GM11168 (cell line): Measurements from ENCODE around the gene RBFOX1.

Source experiments
- in situ Hi-C: fragments of 300-500 bp; cut with MboI; formaldehyde crosslinking; loops from one replicate; pipeline ENCODE4 v1.12.0; 2022; ENCODE audit warnings: low sequenced_read_pairs; ENCODE audit not compliant: unreplicated experiment

The RBFOX1 gene

DNA sequence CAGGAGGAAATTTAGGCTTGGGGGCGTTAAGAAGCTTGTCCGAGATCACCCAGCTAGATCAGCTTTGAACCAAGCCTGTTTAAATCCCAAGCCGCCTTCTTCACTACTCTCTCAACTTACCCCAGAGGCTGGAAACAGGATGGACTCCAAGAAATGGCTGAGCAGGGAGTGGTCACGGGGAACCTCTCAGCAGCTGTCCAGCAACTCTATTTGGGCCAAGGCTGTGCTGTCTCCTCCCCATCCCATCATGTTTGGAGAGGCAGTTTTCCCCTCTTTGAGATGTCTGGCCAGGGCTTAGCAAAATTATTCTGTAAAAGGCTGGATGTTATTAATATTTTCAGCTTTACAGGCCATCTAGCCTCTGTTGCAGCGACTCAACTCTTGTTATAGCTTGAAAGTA lies 305.7 kb downstream of the RBFOX1 start:
- in situ Hi-C loops = no loop called here

DNA sequence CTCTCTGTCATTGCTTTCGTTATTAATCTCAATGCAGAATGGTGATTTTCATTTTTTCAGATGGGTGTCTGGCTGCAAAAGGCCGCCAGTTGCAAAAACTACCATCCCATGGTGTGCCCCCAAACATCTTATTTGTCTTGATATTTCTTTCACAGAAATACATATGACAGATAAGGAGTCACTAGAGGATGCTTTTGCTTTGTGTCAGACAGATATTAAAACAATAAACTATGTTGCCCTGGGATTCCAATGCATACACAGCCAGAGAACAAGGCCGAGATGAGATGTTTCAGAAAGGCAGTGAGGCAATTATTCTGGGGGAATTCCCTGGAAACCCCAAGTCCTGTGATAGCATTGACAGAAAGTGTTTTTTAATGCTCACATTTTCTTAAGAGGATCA lies 307.7 kb downstream of the RBFOX1 start:
- in situ Hi-C loops = no loop called here

DNA sequence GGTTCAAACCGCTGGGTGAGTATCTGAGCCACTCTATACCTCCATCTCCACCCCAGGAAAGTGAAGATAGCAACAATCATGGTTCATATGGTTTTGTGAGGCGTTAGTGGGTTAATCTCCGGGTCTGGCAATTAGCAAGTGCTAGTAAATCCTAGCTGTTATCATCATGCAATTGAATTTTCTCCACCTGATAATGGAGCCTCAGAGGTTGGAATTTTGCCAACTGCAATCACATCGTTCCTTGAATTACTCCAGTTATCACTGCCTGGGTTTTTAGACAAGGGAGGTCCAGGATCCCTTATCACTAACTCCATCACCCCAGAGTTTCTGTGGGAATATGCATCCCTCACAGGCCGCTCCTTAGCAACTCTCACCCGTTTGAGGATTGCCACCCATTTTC lies 311.5 kb downstream of the RBFOX1 start:
- in situ Hi-C loops = no loop called here

DNA sequence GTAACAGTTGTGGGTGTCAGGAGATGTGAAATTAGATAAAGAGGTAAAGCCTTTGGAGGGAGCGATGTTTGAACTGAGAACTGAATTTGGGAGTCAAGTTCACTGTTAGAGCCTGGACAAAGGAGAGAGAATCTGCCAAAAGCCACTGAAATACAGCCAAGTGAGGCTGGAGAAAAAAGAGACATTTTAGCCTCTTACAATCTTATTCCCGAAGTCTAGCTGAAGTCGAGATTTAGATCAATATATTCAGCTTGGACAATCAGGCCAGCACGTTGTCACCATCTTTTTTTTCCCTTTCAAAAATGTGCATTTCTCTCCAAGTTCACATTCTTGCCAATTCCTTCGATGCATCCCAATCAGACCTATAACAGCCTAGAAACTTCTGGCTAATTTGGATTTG lies 312.2 kb downstream of the RBFOX1 start:
- in situ Hi-C loops = no loop called here

DNA sequence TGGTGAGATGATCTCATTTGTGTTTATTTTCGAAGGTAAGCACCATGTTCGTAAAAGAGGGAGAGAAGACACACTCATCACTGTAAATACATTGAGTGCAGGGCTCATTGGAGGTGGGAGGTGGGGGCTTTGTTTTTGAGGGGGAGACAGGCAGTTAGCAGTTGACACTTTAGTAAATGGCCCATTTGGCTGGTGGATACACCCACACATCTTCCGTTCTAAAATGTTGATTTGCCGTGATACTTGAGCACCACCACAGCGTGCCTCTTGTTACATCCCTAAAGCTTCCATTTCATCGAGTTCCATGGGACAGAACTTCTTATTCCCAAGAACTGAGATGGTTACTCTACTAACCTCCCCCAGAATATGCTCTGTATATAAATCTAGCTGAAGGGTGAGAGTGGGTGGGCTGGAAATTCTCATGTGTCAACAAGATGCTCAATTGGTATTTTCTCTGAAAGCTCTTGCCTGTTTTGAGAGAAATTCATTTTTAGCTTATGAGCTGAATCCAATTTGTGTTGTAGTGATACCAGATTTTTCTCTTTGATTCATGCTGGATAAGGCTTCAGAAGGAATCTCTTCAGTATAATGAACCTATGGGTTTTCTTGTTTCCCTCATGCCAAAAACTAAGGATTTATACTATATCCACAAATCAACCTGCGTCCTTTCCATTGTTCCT lies 314.3 kb downstream of the RBFOX1 start:
- in situ Hi-C loops = no loop called here

DNA sequence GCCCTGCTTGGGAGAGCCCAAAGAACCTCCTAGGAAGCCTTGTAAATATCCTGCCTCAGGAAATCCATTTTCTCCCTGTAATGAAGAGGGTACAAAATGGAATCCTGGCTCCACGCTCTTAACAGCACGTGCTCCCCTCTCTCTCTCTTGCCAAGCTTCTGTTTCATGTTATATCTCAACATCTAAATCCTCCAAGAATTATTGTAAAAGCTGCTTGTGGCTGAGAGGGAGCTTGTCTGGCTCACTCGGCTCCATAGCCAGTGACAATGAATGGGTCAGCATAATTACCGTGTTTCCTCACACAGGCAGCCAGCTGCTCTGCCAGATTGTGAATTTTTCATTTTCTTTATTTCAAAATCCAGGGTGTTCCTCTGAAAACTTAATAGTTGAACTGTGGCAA lies 317.8 kb downstream of the RBFOX1 start:
- in situ Hi-C loops = no loop called here

DNA sequence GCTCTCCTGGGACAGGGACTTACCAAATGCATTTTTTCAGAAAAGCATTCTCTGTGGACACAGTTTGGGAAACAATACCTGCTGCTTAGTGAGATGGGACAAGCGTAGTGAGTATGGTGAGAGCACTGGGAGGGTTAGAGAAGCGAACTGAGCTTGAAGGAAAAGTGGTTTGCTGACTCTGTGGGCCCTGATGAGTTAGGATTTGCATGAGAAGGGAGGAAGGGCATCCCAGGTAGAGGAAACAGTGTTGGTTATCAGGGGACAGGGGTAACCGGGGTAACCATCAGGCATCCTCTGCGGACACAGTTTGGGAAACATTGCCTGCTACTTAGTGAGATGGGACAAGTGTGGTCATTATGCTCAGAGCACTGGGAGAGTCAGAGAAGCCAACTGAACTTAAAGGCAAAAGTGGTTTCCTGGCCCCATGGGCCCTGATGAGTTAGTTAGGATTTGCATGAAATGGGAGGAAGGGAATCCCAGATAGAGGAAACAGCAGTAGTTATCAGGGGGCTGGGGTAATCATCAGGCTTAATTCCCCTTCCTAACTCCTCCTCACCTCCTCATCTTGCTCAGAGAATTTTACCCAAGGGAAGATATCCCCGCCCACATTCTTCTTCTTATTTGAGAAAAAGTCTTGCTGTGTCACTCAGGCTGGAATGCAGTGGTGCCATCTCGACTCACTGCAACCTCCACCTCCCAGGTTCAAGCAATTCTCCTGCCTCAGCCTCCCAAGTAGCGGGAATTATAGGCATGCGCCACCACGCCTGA lies 319.3 kb downstream of the RBFOX1 start:
- in situ Hi-C loops = no loop called here

DNA sequence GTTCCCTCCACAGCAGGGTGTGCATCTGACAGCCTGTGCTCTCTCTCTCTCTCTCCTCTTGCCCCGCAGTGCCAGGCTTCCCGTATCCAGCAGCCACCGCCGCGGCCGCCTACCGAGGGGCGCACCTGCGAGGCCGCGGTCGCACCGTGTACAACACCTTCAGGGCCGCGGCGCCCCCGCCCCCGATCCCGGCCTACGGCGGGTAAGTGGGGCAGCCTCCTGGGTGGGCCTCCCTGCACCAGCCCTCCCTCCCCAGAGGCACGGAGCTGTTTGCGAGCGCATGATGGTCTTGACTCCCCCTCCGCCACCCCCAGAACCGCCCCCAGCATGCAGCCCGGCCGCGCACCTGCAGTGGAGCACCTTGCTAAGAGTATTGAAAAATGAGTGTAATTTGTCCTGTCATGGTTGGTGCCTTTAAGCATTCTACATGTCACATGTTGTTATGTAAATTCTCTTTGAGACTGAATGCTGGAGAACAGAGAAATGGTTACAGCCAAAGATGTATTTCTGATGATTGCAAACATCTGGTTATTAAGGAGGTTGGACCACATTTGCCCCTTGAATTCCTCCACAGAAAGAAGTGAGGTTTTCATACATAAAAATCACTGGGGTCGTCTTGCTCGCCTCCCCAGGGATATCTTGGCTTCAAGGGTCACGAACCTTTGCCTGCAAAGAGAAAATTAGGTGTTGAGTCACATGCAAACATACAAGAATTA lies 321.3 kb downstream of the RBFOX1 start:
- in situ Hi-C loops = no loop called here

DNA sequence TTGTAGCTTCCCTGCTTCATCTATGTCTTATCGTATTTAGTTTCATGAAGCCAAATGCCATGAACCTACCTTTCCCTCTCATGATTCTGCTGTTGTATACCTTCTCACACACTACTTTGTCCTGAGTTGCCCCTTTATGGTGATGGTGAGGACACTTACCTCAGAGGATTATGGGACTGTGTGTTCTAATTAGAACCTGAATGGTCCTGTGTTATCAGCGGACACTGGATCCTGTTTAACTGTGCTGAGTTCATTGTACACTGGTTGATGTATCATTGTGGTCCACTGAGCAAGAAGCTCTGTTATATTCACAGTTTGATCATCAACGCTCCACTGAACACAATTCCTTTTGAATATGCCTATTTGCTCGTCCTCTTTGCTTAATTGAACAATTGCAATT lies 343.0 kb downstream of the RBFOX1 start:
- in situ Hi-C loops = no loop called here

DNA sequence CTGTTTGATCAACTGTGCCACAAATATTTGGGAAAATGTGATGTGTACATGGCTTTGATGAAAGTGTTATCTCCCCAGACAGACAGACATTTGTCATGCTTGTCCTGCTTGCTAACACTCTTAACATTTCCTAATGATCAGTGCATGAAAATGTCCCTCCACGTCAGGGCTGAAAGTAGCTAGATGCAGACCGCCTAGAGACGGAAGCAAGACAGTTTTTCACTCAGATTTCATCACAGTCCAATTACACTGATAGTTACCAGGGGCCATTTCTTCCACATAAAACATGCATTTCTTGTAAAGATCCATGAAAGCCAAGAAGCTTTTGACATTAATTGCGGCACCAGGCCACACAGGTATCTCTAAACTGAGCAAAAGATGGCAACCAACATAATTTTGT lies 347.7 kb downstream of the RBFOX1 start:
- in situ Hi-C loops = no loop called here

DNA sequence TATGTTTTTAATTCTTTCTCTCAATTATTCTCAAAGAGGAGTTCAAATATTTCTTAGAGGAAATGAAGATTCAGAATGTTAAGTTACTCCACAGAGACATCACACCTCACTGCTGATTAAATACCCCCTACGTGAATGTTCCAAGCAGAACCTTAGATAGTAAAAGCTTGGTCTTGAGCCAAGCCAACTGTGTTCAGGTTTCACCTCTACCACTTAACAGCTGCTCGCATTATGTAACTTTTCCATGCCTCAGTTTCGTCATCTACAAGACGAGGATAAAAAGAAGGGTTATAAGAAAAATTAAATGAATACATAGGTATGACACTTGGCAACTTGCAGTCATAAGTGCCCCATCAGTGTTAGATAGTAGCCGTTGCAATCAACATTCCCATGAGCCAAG lies 356.2 kb downstream of the RBFOX1 start:
- in situ Hi-C loops = no loop called here

DNA sequence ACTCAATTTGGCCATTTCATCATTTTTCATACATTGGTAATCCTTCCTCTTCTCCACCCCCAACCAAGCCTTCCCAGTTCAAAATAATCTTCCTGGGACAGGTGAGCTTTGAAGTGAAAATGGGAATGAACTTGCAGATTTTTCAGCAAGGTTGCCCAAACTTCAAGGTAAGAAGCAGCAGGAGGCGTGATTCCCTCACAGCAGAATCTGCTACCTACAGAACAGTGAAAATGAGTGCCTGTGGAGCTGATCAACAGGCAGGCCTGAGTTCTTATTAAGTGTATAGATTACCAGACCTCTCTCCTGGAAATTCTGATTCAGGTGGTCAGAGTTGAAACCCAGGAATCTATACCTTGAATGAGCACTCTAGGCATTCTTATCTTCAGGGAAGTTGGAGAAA lies 356.6 kb downstream of the RBFOX1 start:
- in situ Hi-C loops = no loop called here

DNA sequence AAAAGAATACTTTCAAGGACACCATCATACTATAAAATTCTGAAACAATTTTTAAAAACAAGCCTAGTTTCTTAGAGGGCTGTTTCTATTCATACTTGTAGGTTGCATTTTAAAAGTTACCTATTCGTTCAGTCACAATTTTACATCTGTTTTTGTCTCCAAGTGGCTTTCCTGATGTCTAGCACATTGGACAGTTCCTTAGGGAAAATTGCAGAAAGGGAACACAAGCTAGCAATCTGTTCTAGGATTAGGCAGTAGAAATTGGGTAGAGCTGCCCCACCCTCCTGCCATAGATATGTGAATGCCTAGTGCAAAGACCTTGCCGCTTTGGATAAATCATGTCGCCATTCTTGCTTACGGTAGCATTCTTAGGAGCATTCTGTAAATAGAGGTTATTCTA lies 358.9 kb downstream of the RBFOX1 start:
- in situ Hi-C loops = no loop called here

DNA sequence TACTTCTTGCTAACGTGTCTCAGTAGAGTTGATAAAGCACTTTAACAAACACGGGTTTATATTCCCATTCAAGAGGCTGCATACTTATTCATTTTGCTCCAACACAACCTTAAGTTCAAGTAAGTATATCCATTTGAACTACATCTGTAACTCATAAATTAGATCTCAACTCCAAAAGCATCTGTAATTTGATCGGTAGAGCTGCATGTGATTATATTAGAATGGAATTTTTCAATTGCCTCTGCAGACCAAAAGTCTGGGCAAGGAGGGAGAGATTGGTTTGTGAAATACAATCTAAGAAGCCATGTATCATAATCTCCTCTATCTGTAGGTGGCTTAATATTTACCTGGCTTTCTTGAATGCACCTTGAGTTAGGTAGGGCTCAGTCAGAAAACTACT lies 371.0 kb downstream of the RBFOX1 start:
- in situ Hi-C loops = no loop called here

DNA sequence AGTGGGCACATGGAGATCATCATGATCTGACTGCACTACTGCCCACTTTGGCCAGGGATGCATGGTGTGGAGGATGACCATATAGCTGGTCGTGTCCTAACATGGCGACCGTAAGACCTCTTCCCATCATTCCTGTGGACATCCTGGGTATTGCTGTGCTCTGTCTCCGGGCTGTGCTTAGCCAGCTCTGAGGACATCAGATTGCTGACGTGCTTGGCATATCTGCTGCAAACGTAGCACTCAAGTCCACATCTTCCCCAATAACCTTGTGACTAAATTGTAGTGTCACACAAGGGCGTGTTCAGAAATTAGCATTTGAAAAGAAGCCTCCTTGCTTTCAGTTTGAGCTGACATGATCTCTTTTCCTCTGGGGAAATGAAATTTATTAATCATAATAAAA lies 373.2 kb downstream of the RBFOX1 start:
- in situ Hi-C loops = no loop called here

DNA sequence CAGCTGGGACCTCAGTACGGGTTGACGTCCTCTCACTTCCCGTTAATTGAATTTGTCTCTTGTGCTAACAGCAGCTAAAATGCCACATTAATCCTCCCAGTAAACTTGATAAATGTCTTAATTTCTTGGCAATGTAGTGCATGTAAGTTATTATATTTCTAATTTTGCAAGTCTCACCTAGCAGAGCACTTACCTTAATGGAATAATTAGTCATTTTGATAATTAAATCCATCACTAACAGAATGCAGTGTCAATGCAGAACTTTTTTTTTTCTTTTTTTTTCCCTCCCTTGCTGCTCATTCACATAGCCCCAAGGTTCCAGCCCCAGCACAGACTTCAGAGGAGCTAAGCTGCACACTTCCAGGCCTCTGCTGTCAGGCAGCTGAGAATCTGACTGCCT lies 376.5 kb downstream of the RBFOX1 start:
- in situ Hi-C loops = no loop called here

DNA sequence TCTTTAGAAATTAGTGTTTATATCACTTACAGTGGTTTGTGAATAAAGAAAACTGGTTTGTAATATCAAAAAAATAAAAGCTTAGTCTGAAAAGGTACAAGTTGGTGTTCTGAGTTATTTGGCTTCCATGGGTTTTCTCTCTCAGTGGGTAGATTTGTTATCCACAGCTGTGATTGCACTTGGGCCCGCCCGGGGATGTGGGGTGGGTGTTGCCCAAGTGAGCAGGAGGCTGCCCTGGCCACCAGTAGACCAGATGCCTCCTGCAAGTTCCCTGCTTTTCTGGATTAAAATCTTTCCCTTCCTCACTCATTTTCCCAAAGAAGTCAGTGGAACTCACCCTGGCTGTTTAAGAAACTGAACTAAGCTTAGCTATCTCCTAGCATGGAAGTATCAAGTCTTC lies 380.6 kb downstream of the RBFOX1 start:
- in situ Hi-C loops = no loop called here

DNA sequence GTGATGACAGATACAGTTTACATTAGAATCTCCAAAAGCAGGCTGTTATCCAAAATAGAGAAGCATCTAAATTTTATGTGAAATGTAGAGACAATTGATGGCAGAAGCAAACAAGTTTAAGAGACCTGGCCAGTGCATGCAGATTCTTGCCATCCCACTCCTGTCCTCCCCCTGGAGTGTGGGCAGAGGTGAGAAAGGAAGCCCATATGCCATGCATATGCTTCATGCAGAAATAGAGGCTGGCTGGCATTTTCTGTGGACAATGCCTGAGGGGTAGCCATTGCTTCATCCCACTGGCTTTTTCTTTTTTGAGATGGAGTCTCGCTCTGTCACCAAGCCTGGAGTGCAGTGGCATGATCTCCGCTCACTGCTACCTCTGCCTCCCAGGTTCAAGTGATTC lies 382.1 kb downstream of the RBFOX1 start:
- in situ Hi-C loops = no loop called here

DNA sequence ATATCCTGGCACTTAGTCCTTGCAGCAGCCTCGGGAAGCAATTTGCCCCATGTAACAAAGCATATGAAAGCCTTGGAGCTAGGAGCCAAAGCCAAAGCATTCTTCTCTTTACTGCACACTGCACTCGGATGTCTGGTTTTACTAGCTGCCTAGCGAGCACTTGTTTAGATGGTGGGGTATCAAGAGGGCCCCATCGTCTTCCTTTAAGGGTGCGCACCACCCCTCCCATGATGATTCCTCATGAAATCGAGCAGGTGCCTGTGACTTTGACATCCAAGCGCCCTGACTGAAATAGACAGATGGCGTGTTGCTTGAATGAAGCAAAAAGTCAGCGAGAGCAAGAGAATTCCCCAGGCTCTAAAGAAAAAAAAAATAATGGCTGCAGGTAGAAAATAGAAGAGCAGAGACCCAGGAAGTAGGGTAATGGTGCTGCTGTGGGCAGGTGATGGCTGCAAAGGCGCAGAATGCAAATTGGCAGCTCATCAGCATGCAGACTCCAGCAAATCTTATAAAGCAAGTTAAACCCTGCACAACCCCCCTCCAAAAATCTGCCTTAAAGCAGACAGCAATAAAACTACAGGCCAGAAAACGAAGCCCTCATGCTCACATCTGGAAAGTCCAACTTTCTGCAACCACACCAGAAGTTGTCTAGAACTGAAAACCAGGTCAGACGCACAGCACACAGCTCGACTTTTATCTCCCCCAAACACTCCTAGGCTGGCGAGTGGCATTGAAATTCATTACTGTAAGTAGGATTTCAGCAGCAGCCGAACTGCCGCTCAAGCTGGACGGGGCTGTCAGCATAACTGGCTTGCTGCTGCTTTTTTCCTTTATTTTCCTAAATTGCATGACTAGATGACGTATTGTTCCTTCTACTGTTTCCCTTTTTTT lies 384.3 kb downstream of the RBFOX1 start:
- in situ Hi-C loops = no loop called here

DNA sequence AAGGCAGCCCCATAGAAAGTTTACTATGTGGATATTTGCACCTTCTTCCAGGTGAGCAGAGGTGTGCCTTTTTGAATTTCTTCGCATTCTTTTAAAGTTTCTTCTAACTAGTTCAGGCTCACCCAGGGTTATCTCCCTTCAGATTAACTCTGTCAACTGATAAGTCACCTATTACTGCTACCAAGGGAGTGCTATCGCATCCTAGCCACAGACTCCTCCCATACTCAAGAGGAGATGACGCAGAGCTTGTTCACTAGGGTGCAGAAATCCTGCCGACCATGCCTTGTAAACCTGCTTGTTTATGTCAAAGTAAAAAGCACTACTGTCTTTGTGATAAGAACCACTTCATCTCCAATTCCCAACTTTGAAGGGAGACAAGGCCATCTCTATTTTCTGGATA lies 390.1 kb downstream of the RBFOX1 start:
- in situ Hi-C loops = no loop called here

DNA sequence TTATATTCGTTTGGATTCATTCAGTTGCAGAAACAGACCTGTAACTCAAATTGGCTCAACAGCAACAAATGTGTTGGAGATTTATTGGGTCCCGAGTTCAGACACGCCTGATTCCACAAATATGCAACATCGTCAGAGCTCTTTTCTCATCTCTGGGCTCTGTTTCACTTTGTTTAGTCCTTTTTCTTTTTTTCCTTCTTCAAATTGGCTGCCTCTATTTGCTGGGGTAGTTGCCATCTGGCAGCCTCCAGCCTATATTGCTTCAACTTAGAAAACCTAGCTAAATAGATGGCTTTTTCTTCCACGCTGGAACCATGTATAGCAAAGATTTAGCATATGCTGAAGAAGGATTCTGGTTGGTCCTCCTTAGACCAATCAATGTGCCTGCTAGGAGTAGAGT lies 398.5 kb downstream of the RBFOX1 start:
- in situ Hi-C loops = no loop called here
